Peyer's patch (tissue), 4 donors: ENCODE data around the gene SFTPB.

Source experiments
- POLR2A ChIP-seq, 2 donors: fragments of 450-650 bp; IDR thresholded peaks; one replicate each; pipeline ENCODE4 v1.5.1; 2017; ENCODE audit warnings: antibody characterized with exemption in 2 of 2, mild to moderate bottlenecking in 2 of 2, moderate library complexity in 2 of 2
- TF ChIP-seq, protein P1 (sequence below), 6 experiments: fragments of 450-650 bp in 4 of 6; fragments of 200-600 bp in 2 of 6; sonication (generic) in 1 of 6; IDR thresholded peaks; one replicate each; pipeline ENCODE4 v1.5.1; 2017 to 2019; ENCODE audit warnings: antibody characterized with exemption in 6 of 6, mild to moderate bottlenecking in 3 of 6, moderate library complexity in 1 of 6

DNA sequence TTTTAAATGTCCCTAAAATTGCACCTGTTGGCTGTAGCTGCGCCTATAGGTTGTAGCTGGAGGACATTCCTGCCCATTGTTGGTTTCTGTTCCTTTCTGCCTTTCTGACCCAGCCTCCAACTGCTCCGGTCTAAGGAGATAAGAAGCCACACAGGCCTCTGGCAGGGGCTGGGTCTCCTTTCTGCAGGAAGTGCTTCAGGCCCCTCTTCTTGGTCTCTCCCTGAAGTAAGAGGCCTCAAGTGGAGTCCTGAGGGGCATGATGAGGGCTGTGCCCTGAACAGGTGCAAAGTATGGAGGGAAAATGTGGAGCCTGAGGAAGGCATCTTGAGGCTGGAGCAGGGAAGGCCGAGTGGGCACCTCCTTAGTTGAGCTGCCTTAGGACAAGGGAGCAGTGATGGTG is 10.4 kb upstream of the SFTPB start:
- TF ChIP-seq, protein P1, sequence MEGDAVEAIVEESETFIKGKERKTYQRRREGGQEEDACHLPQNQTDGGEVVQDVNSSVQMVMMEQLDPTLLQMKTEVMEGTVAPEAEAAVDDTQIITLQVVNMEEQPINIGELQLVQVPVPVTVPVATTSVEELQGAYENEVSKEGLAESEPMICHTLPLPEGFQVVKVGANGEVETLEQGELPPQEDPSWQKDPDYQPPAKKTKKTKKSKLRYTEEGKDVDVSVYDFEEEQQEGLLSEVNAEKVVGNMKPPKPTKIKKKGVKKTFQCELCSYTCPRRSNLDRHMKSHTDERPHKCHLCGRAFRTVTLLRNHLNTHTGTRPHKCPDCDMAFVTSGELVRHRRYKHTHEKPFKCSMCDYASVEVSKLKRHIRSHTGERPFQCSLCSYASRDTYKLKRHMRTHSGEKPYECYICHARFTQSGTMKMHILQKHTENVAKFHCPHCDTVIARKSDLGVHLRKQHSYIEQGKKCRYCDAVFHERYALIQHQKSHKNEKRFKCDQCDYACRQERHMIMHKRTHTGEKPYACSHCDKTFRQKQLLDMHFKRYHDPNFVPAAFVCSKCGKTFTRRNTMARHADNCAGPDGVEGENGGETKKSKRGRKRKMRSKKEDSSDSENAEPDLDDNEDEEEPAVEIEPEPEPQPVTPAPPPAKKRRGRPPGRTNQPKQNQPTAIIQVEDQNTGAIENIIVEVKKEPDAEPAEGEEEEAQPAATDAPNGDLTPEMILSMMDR (IDR thresholded peaks at IDR 0.05) = no peak
- TF ChIP-seq POLR2A (IDR thresholded peaks at IDR 0.05) = no peak
